IMR-90 (cell line): Measurements from ENCODE around the gene SEC11C. TPM values are rescaled to one million over a fixed set of nuclear protein-coding genes. Genes with fewer than 3 reads are reported as not detected.

Source experiments
- ATAC-seq: fragments of 200-7000 bp; cut with Tn5 transposase; 2 replicates; pipeline ENCODE4 v1.9.1; 2020; ENCODE audit warnings: low read depth, mild to moderate bottlenecking, moderate library complexity
- BruUV-seq: library from RNA; stranded (reverse); fragments of 400-500 nt; replicated peaks from 2 replicates; lab custom pipeline; 2021; lab: Mats Ljungman, UMichigan
- CTCF ChIA-PET: fragments of 300-600 bp; formaldehyde crosslinking; extraction: SDS; loops from one replicate; lab custom pipeline; 2021; ENCODE audit warnings: antibody characterized with exemption; lab: Yijun Ruan, JAX
- POLR2A ChIA-PET: fragments of 300-600 bp; sonication (Branson Sonifier 250); formaldehyde crosslinking; loops from one replicate; lab custom pipeline; 2022; ENCODE audit warnings: antibody characterized with exemption; ENCODE audit not compliant: unreplicated experiment; lab: Charles Lee
- DNase-seq: peaks from one replicate; pipeline ENCODE4 v3.0.0; 2013
- H2AFZ ChIP-seq: replicated peaks from 2 replicates; pipeline ENCODE3; 2013; ENCODE audit warnings: low read length, mild to moderate bottlenecking; ENCODE audit not compliant: poor library complexity
- H2AK5ac ChIP-seq: 2 replicates; pipeline ENCODE4 v1.6.1; 2013; ENCODE audit warnings: low read depth, low read length, inconsistent platforms
- H2AK9ac ChIP-seq: replicated peaks from 2 replicates; pipeline ENCODE3; 2013; ENCODE audit warnings: mild to moderate bottlenecking, low read depth, low read length, moderate library complexity; ENCODE audit not compliant: poor library complexity
- H2BK120ac ChIP-seq: 2 replicates; pipeline ENCODE4 v1.6.1; 2013; ENCODE audit warnings: low read depth, low read length, inconsistent platforms
- H2BK15ac ChIP-seq: 3 replicates; pipeline ENCODE4 v1.6.1; 2013; ENCODE audit warnings: low read depth, low read length, inconsistent platforms
- H2BK20ac ChIP-seq: 2 replicates; pipeline ENCODE4 v1.6.1; 2013; ENCODE audit warnings: low read depth, mild to moderate bottlenecking, inconsistent platforms, low read length, moderate library complexity
- H2BK5ac ChIP-seq: 2 replicates; pipeline ENCODE4 v1.6.1; 2013; ENCODE audit warnings: mild to moderate bottlenecking, low read depth, low read length, inconsistent platforms; ENCODE audit not compliant: poor library complexity, severe bottlenecking
- H3K14ac ChIP-seq: replicated peaks from 2 replicates; pipeline ENCODE4 v1.6.1; 2013; ENCODE audit warnings: low read depth, low read length, inconsistent platforms
- H3K18ac ChIP-seq: 2 replicates; pipeline ENCODE4 v1.6.1; 2013; ENCODE audit warnings: low read depth, low read length, control low read depth
- H3K23ac ChIP-seq: 2 replicates; pipeline ENCODE4 v1.6.1; 2013; ENCODE audit warnings: low read depth, low read length, inconsistent platforms
- H3K27ac ChIP-seq: 2 replicates; pipeline ENCODE4 v1.5.1; 2013; ENCODE audit warnings: mild to moderate bottlenecking, control low read depth, low read length; ENCODE audit not compliant: insufficient read depth
- H3K27me3 ChIP-seq: 2 replicates; pipeline ENCODE4 v1.6.1; 2013; ENCODE audit warnings: low read length; ENCODE audit not compliant: control insufficient read depth, insufficient read depth
- H3K36me3 ChIP-seq: 2 replicates; pipeline ENCODE4 v1.6.1; 2013; ENCODE audit warnings: low read length, mixed read lengths; ENCODE audit not compliant: control insufficient read depth, insufficient read depth
- H3K4ac ChIP-seq: 2 replicates; pipeline ENCODE4 v1.6.1; 2013; ENCODE audit warnings: low read depth, low read length, inconsistent platforms
- H3K4me1 ChIP-seq: 2 replicates; pipeline ENCODE4 v1.6.1; 2013; ENCODE audit warnings: low read length, mixed read lengths; ENCODE audit not compliant: control insufficient read depth, insufficient read depth
- H3K4me2 ChIP-seq: 2 replicates; pipeline ENCODE4 v1.6.1; 2013; ENCODE audit warnings: low read depth, mild to moderate bottlenecking, control low read depth, low read length, moderate library complexity
- H3K4me3 ChIP-seq: 2 replicates; pipeline ENCODE4 v1.5.1; 2013; ENCODE audit warnings: low read depth, mild to moderate bottlenecking, control low read depth, low read length, moderate library complexity; ENCODE audit not compliant: insufficient read depth
- H3K56ac ChIP-seq: 2 replicates; pipeline ENCODE4 v1.6.1; 2013; ENCODE audit warnings: low read length, inconsistent platforms; ENCODE audit not compliant: insufficient read depth; ENCODE audit errors: extremely low read depth
- H3K79me1 ChIP-seq, 2 experiments: 2 replicates each; pipeline ENCODE4 v1.6.1; 2013; ENCODE audit warnings: low read length in 2 of 2, inconsistent platforms in 1 of 2, low read depth in 1 of 2
- H3K9ac ChIP-seq: 2 replicates; pipeline ENCODE4 v1.6.1; 2013; ENCODE audit warnings: low read depth, low read length, control low read depth
- H3K9me1 ChIP-seq: 2 replicates; pipeline ENCODE4 v1.6.1; 2013; ENCODE audit warnings: low read length, inconsistent platforms; ENCODE audit not compliant: insufficient read depth
- H3K9me3 ChIP-seq: 2 replicates; pipeline ENCODE4 v1.6.1; 2013; ENCODE audit warnings: low read length; ENCODE audit not compliant: control insufficient read depth, insufficient read depth
- H4K20me1 ChIP-seq: 2 replicates; pipeline ENCODE4 v1.6.1; 2013; ENCODE audit warnings: low read length, inconsistent platforms; ENCODE audit not compliant: insufficient read depth
- H4K5ac ChIP-seq: 2 replicates; pipeline ENCODE4 v1.6.1; 2013; ENCODE audit warnings: mild to moderate bottlenecking, low read depth, low read length, control low read depth
- H4K8ac ChIP-seq, 2 experiments: 2 replicates each; pipeline ENCODE4 v1.6.1; 2013; ENCODE audit warnings: low read depth in 2 of 2, low read length in 2 of 2, control low read depth in 1 of 2, inconsistent platforms in 1 of 2
- H4K91ac ChIP-seq: 2 replicates; pipeline ENCODE4 v1.6.1; 2013; ENCODE audit warnings: low read depth, low read length, inconsistent platforms; ENCODE audit not compliant: insufficient read depth
- BHLHE40 ChIP-seq: fragments of 150-350 bp; IDR thresholded peaks from 2 replicates; pipeline ENCODE4 v1.6.1; 2016; ENCODE audit warnings: mild to moderate bottlenecking, low read depth, low read length
- CEBPB ChIP-seq: IDR thresholded peaks from 2 replicates; pipeline ENCODE4 v1.6.1; 2012; ENCODE audit warnings: low read depth, low read length, improper control_type of control experiment
- FOS ChIP-seq: fragments of 150-350 bp; IDR thresholded peaks from 2 replicates; pipeline ENCODE4 v1.6.1; 2016; ENCODE audit warnings: low read depth, low read length
- NFE2L2 ChIP-seq: fragments of 150-350 bp; IDR thresholded peaks from 2 replicates; pipeline ENCODE4 v1.6.1; 2016; ENCODE audit warnings: low read depth, mild to moderate bottlenecking, low read length
- POLR2A ChIP-seq: IDR thresholded peaks from 2 replicates; pipeline ENCODE4 v1.6.1; 2012; ENCODE audit warnings: mild to moderate bottlenecking, low read depth, low read length
- RAD21 ChIP-seq: IDR thresholded peaks from 2 replicates; pipeline ENCODE4 v1.6.1; 2012; ENCODE audit warnings: low read length, improper control_type of control experiment
- RFX5 ChIP-seq: IDR thresholded peaks from 2 replicates; pipeline ENCODE4 v1.8.0; 2012; ENCODE audit warnings: low read depth, mild to moderate bottlenecking, low read length, moderate library complexity
- SMC3 ChIP-seq: fragments of 150-350 bp; IDR thresholded peaks from 2 replicates; pipeline ENCODE4 v1.6.1; 2016; ENCODE audit warnings: low read depth, mild to moderate bottlenecking, antibody characterized with exemption, low read length, moderate library complexity
- USF2 ChIP-seq: fragments of 150-350 bp; IDR thresholded peaks from 2 replicates; pipeline ENCODE4 v1.6.1; 2017; ENCODE audit warnings: mild to moderate bottlenecking, antibody characterized with exemption, low read length, low read depth
- WGBS, 2 experiments: methylation state at CpG; one replicate each; pipeline versions ENCODE4 v1.1.5 to v1.1.7; 2013; ENCODE audit warnings: missing lambda C conversion rate in 2 of 2; ENCODE audit not compliant: insufficient read length in 1 of 2; ENCODE audit errors: extremely low coverage in 2 of 2; 5-methylcytosine and 5-hydroxymethylcytosine counted together
- dilution Hi-C: fragments of 300-500 bp; cut with HindIII; formaldehyde crosslinking; loops from one replicate; pipeline ENCODE4 v1.14.3; 2018; ENCODE audit warnings: low sequenced_read_pairs; ENCODE audit not compliant: unreplicated experiment
- in situ Hi-C: fragments of 300-500 bp; cut with MboI; formaldehyde crosslinking; loops from 3 replicates; pipeline ENCODE4 v1.14.3; 2019; ENCODE audit warnings: low sequenced_read_pairs, inconsistent platforms, mixed read lengths
- intact Hi-C: fragments of 100-400 bp; cut with micrococcal nuclease; formaldehyde crosslinking; loops from 2 replicates; pipeline ENCODE4 v1.10.0; 2022
- polyA plus RNA-seq, 3 experiments: library from polyadenylated mRNA; depleted of rRNA; stranded (reverse); fragments of >200 nt; gene quantifications; 2 replicates each; pipeline ENCODE4 v1.2.3, GENCODE V29; 2012; ENCODE audit warnings: low replicate concordance in 1 of 3
- total RNA-seq: library from RNA; depleted of rRNA; stranded (reverse); fragments of >200 nt; gene quantifications from 2 replicates; pipeline ENCODE4 v1.2.3, GENCODE V29; 2012

SEC11C gene
- total and polyA plus RNA-seq, 2 of the 4 experiments (the other 2 are of a cell fraction): 10.6 to 11.9 TPM

- ATAC-seq: no peak
- no peak overlapping the region for H2AK5ac ChIP-seq
- H3K4me1 ChIP-seq: no peaks in the 10 kb centered on the region
- no peaks in the 10 kb centered on the region for H3K79me1 ChIP-seq
- H3K23ac ChIP-seq: no peak overlapping the region
- H2AK9ac ChIP-seq: no peak overlapping the region
- no peak overlapping the region for H3K56ac ChIP-seq
- H2BK5ac ChIP-seq: no peak overlapping the region
- H2BK20ac ChIP-seq: no peak overlapping the region
- no peak overlapping the region for H3K9ac ChIP-seq
- H4K20me1 ChIP-seq: no peaks in the 10 kb centered on the region
- DNase-seq: no peak
- no peak overlapping the region for H3K4ac ChIP-seq
- no peaks in the 10 kb centered on the region for H3K9me3 ChIP-seq
- H3K4me2 ChIP-seq: no peak overlapping the region
- TF ChIP-seq CEBPB: no peak
- no peak for TF ChIP-seq BHLHE40
- no peak for TF ChIP-seq USF2
- TF ChIP-seq FOS: no peak
- TF ChIP-seq SMC3: no peak
- TF ChIP-seq POLR2A: no peak
- TF ChIP-seq RAD21: no peak
- no peak for TF ChIP-seq RFX5
- no peak for TF ChIP-seq NFE2L2
- peaks cover 69% of the 10 kb centered on the region for H3K27me3 ChIP-seq
- in situ Hi-C loops (no loop called here), dilution Hi-C loops (no loop called here), intact Hi-C loops (no loop called here)
- no peak overlapping the region for H3K27ac ChIP-seq
- H3K4me3 ChIP-seq: no peak overlapping the region
- CTCF ChIA-PET: no interaction called here
- H2AFZ ChIP-seq: no peak overlapping the region
- H3K9me1 ChIP-seq: no peaks in the 10 kb centered on the region
- H2BK120ac ChIP-seq: no peak overlapping the region
- no peak overlapping the region for H3K14ac ChIP-seq
- WGBS, 2 experiments: 65% methylated on average over 4 of the region's 7 CpGs; no CpG with 5 or more reads in 1 of the 2 experiments
- H2BK15ac ChIP-seq: no peak overlapping the region
- H4K5ac ChIP-seq: no peak overlapping the region
- H3K36me3 ChIP-seq: no peaks in the 10 kb centered on the region
- H3K18ac ChIP-seq: no peak overlapping the region
- H4K91ac ChIP-seq: no peak overlapping the region
- BruUV-seq: no TSS peak
- POLR2A ChIA-PET: no interaction called here
- no peak overlapping the region for H4K8ac ChIP-seq
Observed at GRCh38 chr18:59096098-59096789, 43.4 kb upstream of the SEC11C start.
